ENCODE data around the gene TBC1D25.

DNA sequence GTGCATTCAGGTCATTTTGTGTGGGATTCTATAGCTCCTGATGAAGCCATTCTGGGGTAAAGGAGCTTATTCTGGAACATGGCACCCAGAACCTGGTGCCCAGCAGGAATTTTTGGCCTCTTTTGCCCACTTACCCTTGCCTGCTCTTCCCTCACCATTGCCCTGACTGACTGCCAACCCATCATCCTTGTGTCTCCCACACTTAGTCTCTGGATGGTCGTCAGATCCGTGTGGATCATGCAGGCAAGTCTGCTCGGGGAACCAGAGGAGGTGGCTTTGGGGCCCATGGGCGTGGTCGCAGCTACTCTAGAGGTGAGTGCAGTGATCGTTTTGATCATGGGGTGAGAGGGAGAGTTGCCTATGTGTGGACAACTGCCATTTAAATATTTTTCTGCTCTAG is 36.6 kb downstream of the TBC1D25 start:
- TF ChIP-seq, protein P1, sequence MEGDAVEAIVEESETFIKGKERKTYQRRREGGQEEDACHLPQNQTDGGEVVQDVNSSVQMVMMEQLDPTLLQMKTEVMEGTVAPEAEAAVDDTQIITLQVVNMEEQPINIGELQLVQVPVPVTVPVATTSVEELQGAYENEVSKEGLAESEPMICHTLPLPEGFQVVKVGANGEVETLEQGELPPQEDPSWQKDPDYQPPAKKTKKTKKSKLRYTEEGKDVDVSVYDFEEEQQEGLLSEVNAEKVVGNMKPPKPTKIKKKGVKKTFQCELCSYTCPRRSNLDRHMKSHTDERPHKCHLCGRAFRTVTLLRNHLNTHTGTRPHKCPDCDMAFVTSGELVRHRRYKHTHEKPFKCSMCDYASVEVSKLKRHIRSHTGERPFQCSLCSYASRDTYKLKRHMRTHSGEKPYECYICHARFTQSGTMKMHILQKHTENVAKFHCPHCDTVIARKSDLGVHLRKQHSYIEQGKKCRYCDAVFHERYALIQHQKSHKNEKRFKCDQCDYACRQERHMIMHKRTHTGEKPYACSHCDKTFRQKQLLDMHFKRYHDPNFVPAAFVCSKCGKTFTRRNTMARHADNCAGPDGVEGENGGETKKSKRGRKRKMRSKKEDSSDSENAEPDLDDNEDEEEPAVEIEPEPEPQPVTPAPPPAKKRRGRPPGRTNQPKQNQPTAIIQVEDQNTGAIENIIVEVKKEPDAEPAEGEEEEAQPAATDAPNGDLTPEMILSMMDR (IDR thresholded peaks at IDR 0.05; ENCODE audit: borderline replicate concordance, extremely low read depth, low read length, poor library complexity, severe bottlenecking), result no peak
- no peak for TF ChIP-seq EZH2 (IDR thresholded peaks at IDR 0.05; ENCODE audit: borderline replicate concordance, low read depth, low read length, severe bottlenecking)
